GM18867 (cell line): ENCODE data around the gene ANKRD29.
"Not testable (repeated sequence)": the region's sequence is repeated elsewhere in the genome, so short reads cannot be mapped to it uniquely, and the experiment has no call there.

Experiments used
- ATAC-seq: cut with Tn5 transposase; IDR thresholded peaks from one replicate; pipeline ENCODE4 v1.9.1; 2021; ENCODE audit warnings: mild to moderate bottlenecking, moderate library complexity; ENCODE audit not compliant: unreplicated experiment

Gene ANKRD29

GRCh38 chr18:23567671-23568070 is 95.0 kb downstream of the ANKRD29 start:
- ATAC-seq = no peak

GRCh38 chr18:23565916-23566547 is 96.7 kb downstream of the ANKRD29 start:
- no peak for ATAC-seq

DNA sequence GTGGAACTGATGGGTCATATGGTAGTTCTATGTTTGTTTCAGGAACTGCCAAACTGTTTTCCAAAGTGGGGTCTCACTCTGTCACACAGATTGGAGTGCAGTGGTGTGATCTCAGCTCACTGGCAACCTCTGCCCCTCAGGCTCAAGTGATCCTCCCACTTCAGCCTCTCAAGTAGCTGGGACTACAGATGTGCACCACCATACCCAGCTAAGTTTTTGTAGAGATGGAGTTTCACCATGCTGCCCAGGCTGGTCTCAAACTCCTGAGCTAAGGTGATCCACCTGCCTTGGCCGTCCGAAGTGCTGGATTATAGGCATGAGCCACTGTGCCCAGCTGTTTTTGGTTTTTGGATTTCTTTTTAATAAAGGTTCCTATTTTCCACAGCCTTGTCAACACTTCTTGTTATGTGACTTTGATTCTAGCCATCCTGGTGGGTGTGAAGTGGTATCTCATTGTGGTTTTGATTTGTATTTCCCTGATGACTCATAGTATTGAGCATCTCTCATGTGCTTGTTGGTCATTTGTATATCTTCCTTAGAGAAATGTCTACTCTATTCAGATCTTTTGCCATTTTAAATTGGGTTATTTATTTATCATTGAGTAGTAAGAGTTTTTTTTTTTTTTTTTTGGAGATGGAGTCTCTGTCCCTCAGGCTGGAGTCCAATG is 99.2 kb downstream of the ANKRD29 start:
- no peak for ATAC-seq

DNA sequence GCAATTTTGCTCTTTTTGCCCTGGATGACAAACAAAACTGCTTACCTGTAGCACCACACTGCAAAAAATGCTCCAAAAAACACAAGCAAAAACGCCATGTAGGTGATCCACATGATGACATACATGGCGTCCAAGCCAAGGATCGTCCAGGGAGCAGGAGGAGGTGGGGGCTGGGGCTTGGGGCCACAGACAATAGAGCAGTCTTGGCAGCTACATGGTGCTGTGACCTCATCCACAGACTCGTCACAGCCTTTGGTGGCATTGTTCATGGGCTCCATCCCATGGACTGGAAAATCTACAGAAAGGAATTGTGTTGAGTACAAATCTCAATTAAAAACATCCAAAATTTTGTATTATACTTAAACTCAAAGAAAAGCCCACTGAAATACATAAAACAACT is 102.5 kb downstream of the ANKRD29 start:
- no peak for ATAC-seq

DNA sequence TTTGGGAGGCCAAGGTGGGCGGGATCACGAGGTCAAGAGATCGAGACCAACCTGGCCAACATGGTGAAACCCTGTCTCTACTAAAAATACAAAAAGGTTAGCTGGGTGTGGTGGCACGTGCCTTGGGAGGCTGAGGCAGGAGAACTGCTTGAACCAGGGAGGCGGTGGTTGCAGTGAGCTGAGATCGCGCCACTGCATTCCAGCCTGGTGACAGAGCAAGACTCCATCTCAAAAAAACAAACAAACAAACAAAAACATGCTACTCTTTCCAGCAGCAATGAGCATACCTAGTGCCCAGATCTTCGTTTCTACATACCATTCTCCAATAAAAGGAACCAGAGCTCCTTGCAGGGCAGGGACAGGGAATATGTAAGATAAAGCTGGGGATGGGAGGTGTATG is 105.2 kb downstream of the ANKRD29 start:
- not testable (repeated sequence) for ATAC-seq

GRCh38 chr18:23556145-23556780 is 106.4 kb downstream of the ANKRD29 start:
- ATAC-seq = no peak

DNA sequence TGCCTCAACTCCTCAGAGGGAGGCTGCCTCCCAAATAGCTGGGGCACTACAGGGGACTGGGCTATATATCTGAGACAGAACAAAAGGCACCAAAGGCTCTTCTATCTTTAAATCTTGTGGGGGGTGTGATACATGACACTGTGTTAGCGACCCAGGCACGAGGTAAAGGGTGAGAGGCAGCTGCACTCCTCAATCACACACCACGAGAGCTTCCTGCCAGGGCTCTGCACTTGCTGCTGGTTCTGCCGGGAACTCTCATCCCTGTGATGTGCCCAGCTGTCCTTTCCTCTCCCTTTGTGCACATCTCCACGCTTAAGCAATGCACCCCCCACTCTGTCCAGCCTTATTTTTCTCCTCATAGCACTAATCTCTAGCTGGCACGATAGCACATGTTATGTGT is 108.8 kb downstream of the ANKRD29 start:
- ATAC-seq = no peak

DNA sequence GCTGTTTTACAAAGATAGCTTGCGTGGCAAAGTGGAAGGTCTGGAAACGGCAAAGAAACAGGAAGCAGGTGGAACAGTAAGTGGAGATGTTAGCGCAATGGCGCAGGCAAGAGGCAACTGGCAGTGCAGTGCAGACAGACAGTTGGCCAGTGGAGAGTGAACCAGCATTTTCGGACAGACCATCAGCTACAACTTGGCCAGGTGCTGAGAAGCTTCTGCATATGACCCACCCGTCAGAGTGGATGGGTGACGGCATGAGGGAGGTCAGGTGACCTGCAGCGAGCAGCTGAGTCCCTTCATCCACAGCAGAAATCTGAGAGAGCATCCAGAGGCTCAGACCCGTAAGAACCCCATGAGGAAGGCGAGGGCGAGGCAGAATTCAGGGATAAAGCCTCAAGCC is 110.2 kb downstream of the ANKRD29 start:
- ATAC-seq = no peak

DNA sequence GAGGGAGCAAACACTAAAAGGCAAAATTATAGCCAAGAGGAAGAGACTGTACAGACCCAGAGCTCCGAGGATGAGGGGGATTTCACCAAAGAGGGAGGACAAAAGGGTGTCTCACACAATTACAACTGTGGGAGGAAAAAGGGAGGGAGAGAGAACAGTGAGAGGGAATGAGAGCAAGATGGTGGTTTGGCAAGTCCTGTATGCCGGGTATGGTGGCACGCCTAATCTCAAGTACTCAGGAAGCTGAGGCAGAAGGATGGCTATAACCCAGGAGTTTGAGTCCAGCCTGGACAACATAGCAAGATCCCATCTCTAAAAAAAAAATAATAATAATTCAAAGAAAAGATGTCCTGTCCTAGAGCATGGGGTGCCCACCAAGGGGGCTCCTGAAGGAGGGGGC is 110.7 kb downstream of the ANKRD29 start:
- ATAC-seq = no peak

GRCh38 chr18:23550898-23551297 is 111.8 kb downstream of the ANKRD29 start:
- no peak for ATAC-seq
